Fibroblast of lung (primary cell): ENCODE data around the gene CALCOCO2. TPM values are rescaled to one million over a fixed set of nuclear protein-coding genes. Genes with fewer than 3 reads are reported as not detected.

Experiments
- DNase-seq, 2 donors: peaks; one replicate each; pipeline versions ENCODE4 v3.0.0 to v3.0.0-alpha.2; 2010; ENCODE audit warnings: low read depth in 2 of 2
- H2AFZ ChIP-seq: 2 replicates; pipeline ENCODE4 v1.5.1; 2012; ENCODE audit warnings: low read length, control low read depth, inconsistent platforms
- H3K27ac ChIP-seq: 2 replicates; pipeline ENCODE4 v1.5.1; 2011; ENCODE audit warnings: low read length, control low read depth; ENCODE audit not compliant: insufficient read depth
- H3K27me3 ChIP-seq: 2 replicates; pipeline ENCODE4 v1.5.1; 2011; ENCODE audit warnings: mild to moderate bottlenecking, low read length; ENCODE audit not compliant: control insufficient read depth, insufficient read depth
- H3K36me3 ChIP-seq: 2 replicates; pipeline ENCODE4 v1.5.1; 2011; ENCODE audit warnings: low read length; ENCODE audit not compliant: control insufficient read depth, insufficient read depth
- H3K4me1 ChIP-seq: 2 replicates; pipeline ENCODE4 v1.5.1; 2011; ENCODE audit warnings: low read length; ENCODE audit not compliant: control insufficient read depth, insufficient read depth; ENCODE audit errors: extremely low read depth
- H3K4me2 ChIP-seq: 2 replicates; pipeline ENCODE4 v1.5.1; 2011; ENCODE audit warnings: low read length, control low read depth; ENCODE audit not compliant: insufficient read depth; ENCODE audit errors: extremely low read depth
- H3K4me3 ChIP-seq, 4 experiments: fragments of 200-600 bp in 1 of 4; sonication (generic) in 1 of 4; replicated peaks in 1 of 4; 2 replicates each; pipeline ENCODE4 v1.5.1; 2011 to 2016; ENCODE audit warnings: low read length in 4 of 4, low read depth in 3 of 4, mild to moderate bottlenecking in 3 of 4, control low read depth in 2 of 4, inconsistent platforms in 1 of 4, mixed read lengths in 1 of 4; ENCODE audit not compliant: insufficient read depth in 1 of 4; ENCODE audit errors: control extremely low read depth in 1 of 4
- H3K79me2 ChIP-seq: 2 replicates; pipeline ENCODE4 v1.5.1; 2012; ENCODE audit warnings: mild to moderate bottlenecking, low read length, inconsistent platforms; ENCODE audit not compliant: control insufficient read depth, insufficient read depth
- H3K9ac ChIP-seq: 2 replicates; pipeline ENCODE4 v1.5.1; 2011; ENCODE audit warnings: mild to moderate bottlenecking, low read length, control low read depth; ENCODE audit not compliant: insufficient read depth
- H3K9me3 ChIP-seq: 2 replicates; pipeline ENCODE4 v1.5.1; 2012; ENCODE audit warnings: low read depth, low read length; ENCODE audit not compliant: control insufficient read depth, insufficient read depth
- H4K20me1 ChIP-seq: 2 replicates; pipeline ENCODE4 v1.5.1; 2011; ENCODE audit warnings: low read length; ENCODE audit not compliant: control insufficient read depth, insufficient read depth; ENCODE audit errors: extremely low read depth
- EZH2 ChIP-seq: IDR thresholded peaks from 2 replicates; pipeline ENCODE4 v1.5.1; 2012; ENCODE audit warnings: low read length, control low read depth, mild to moderate bottlenecking; ENCODE audit errors: missing control alignments
- polyA plus RNA-seq, 2 donors: library from polyadenylated mRNA; depleted of rRNA in 1 of 2; stranded (reverse) in 1 of 2; unstranded in 1 of 2; fragments of >200 nt; gene quantifications; 2 replicates each; pipeline ENCODE4 v1.2.1, GENCODE V29; 2011 to 2012; ENCODE audit warnings: missing spikeins in 1 of 2
- total RNA-seq: library from RNA; depleted of rRNA; stranded (reverse); fragments of >200 nt; gene quantifications from 2 replicates; pipeline ENCODE4 v1.2.1, GENCODE V29; 2014
- TF ChIP-seq, protein P1 (sequence below), 2 donors: IDR thresholded peaks in 1 of 2; conservative IDR thresholded peaks in 1 of 2; 1 replicate in 1 of 2; 2 replicates in 1 of 2; pipeline ENCODE4 v1.5.1; 2011 to 2012; ENCODE audit warnings: low read length in 2 of 2, control low read depth in 1 of 2, inconsistent platforms in 1 of 2, low read depth in 1 of 2, mild to moderate bottlenecking in 1 of 2

Gene CALCOCO2
- total and polyA plus RNA-seq, 2 donors (not counting 1 experiment from before 2014, with no cell fraction given), result 65.1 to 164 TPM

DNA sequence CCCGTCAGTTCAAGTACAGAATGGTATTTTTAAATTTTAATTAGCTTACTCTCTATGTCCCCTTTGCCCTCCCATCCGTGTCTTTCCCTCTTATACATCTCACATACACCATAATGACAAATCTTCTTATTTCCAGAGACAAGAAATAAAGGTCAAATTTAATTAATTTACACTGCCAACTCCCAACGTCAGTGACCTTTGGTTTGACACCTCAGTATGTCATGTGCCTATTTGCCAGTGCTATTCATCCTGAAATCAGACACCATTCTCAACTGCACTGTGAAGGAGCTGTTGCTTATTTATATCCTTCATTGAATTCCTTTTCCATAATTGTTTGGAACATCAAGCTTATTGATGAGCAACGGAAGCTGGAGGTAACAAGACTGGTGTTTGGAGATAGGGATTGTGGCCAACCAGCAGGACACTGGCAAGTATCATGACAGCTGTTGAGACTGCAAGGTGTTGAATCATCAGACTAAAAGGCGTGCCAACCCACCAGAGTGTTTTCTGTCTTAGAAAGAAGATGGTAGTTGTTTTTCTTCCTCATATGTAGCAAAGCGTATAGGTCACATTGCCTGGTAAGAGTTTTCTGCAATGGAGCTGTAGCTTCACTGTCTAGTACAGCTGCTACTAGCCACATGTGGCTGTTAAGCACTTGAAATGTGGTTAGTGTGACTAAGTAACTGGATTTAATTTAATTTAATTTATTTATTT, 12.5 kb downstream of the CALCOCO2 start:
- no peak overlapping the region for H3K27ac ChIP-seq
- H3K36me3 ChIP-seq, result peaks cover 4% of the 10 kb centered on the region
- no peaks in the 10 kb centered on the region for H3K27me3 ChIP-seq
- H4K20me1 ChIP-seq, result no peaks in the 10 kb centered on the region
- TF ChIP-seq, protein P1, sequence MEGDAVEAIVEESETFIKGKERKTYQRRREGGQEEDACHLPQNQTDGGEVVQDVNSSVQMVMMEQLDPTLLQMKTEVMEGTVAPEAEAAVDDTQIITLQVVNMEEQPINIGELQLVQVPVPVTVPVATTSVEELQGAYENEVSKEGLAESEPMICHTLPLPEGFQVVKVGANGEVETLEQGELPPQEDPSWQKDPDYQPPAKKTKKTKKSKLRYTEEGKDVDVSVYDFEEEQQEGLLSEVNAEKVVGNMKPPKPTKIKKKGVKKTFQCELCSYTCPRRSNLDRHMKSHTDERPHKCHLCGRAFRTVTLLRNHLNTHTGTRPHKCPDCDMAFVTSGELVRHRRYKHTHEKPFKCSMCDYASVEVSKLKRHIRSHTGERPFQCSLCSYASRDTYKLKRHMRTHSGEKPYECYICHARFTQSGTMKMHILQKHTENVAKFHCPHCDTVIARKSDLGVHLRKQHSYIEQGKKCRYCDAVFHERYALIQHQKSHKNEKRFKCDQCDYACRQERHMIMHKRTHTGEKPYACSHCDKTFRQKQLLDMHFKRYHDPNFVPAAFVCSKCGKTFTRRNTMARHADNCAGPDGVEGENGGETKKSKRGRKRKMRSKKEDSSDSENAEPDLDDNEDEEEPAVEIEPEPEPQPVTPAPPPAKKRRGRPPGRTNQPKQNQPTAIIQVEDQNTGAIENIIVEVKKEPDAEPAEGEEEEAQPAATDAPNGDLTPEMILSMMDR (conservative IDR thresholded peaks at IDR 0.05 in 1 of 2, IDR thresholded peaks at IDR 0.05 in 1 of 2; ENCODE audit: low read depth in 1 of 2, low read length in 2 of 2), result no peak
- no peak overlapping the region for H3K4me3 ChIP-seq
- no peak overlapping the region for H3K9ac ChIP-seq
- peaks cover 23% of the 10 kb centered on the region for H3K4me1 ChIP-seq
- H3K4me2 ChIP-seq, result no peak overlapping the region
- H3K79me2 ChIP-seq, result peaks cover 10% of the 10 kb centered on the region
- no peaks in the 10 kb centered on the region for H3K9me3 ChIP-seq
- peak; percentile 63 to 68 for DNase-seq
- H2AFZ ChIP-seq, result no peak overlapping the region

DNA sequence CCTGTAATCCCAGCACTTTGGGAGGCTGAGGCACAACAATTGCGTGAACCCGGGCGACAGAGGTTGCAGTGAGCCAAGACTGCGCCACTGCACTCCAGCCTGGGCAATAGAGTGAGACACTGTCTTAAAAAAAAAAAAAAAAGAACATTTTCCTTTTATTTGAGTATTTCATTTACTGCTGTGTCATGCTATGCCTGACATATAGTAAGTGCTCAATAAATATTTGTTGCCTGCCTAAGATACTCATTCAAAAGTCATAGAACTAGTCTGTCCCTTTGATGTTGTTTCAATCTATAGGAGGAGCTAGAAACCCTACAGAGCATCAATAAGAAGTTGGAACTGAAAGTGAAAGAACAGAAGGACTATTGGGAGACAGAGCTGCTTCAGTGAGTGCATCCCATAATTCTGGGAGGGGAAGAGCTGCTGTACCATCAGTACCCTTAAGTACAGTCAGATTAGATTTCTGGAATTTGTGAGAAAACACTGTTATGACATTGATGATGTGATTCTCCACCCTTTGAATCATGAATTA, 20.0 kb downstream of the CALCOCO2 start:
- Histone ChIP-seq H2AFZ (no peak overlapping the region), H3K4me2 (no peak overlapping the region), H3K27ac (no peak overlapping the region), H3K79me2 (no peaks in the 10 kb centered on the region), H3K4me3 (no peak overlapping the region), H3K4me1 (no peaks in the 10 kb centered on the region), H3K36me3 (peaks cover 15% of the 10 kb centered on the region), H3K9ac (no peak overlapping the region), H3K27me3 (no peaks in the 10 kb centered on the region), H4K20me1 (no peaks in the 10 kb centered on the region), H3K9me3 (no peaks in the 10 kb centered on the region)
- TF ChIP-seq, protein P1 (conservative IDR thresholded peaks at IDR 0.05 in 1 of 2, IDR thresholded peaks at IDR 0.05 in 1 of 2; ENCODE audit: low read depth in 1 of 2, low read length in 2 of 2), result no peak
- no peak for TF ChIP-seq EZH2
- DNase-seq, result no peak

DNA sequence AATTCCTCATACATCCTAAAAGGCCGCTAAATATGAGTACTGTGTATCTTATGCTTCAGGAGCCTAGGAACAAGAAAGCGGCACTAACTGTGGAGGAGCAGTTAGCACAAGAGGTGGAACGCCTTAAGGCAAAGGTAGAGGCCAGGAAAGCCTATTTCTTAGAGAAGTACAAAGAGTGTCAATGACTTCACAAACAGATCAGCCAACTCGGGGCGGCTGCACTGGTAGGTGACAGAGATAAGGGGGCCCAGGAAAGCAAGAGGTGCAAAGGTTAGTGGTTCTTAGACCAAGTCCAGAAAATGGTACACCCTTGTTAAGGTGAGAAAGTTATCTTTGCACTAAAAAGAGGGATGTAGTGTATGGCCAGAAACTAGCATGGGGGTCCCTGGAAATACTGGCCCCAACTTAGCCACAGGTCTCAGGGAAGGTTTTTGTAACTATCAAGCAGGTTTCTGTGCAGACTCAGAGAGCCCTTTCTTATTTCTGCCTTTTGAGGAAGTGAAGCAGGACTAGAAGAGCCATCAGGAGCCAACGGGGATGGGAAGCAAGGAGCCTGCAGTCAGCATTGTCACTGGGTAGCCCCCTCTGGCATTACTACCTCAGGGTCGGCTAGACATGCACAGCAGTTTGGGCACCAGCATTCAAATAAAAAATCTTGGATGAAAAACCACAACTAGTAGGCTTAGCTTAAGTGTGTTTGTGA, 24.1 kb downstream of the CALCOCO2 start:
- no peaks in the 10 kb centered on the region for H3K79me2 ChIP-seq
- H3K9ac ChIP-seq, result no peak overlapping the region
- TF ChIP-seq EZH2, result no peak
- TF ChIP-seq, protein P1 (conservative IDR thresholded peaks at IDR 0.05 in 1 of 2, IDR thresholded peaks at IDR 0.05 in 1 of 2; ENCODE audit: low read depth in 1 of 2, low read length in 2 of 2), result no peak
- no peaks in the 10 kb centered on the region for H4K20me1 ChIP-seq
- H3K4me1 ChIP-seq, result no peaks in the 10 kb centered on the region
- H3K36me3 ChIP-seq, result peaks cover 7% of the 10 kb centered on the region
- no peak for DNase-seq
- H3K27me3 ChIP-seq, result no peaks in the 10 kb centered on the region
- H3K9me3 ChIP-seq, result no peaks in the 10 kb centered on the region
- H2AFZ ChIP-seq, result no peak overlapping the region
- no peak overlapping the region for H3K4me3 ChIP-seq
- H3K4me2 ChIP-seq, result no peak overlapping the region
- H3K27ac ChIP-seq, result no peak overlapping the region
